ENCODE data around the gene TASP1.
"Not testable (repeated sequence)": the region's sequence is repeated elsewhere in the genome, so short reads cannot be mapped to it uniquely, and the experiment has no call there.

Gene TASP1

GRCh38 chr20:13494019-13494418 is 144.7 kb downstream of the TASP1 start:
- no peak for TF ChIP-seq CTCF (IDR thresholded peaks at IDR 0.05; ENCODE audit: borderline replicate concordance, insufficient read depth, low read depth, low read length)
- no peak overlapping the region for H3K4me3 ChIP-seq (ENCODE audit: low read depth, low read length)

- no peak for TF ChIP-seq CTCF (IDR thresholded peaks at IDR 0.05; ENCODE audit: borderline replicate concordance, insufficient read depth, low read depth, low read length)
- H3K4me3 ChIP-seq (ENCODE audit: low read depth, low read length): no peak overlapping the region
These were observed 145.6 kb downstream of the TASP1 start for GRCh38 chr20:13493143-13493542.

GRCh38 chr20:13492001-13492481 is 146.7 kb downstream of the TASP1 start:
- no peak for TF ChIP-seq CTCF (IDR thresholded peaks at IDR 0.05; ENCODE audit: borderline replicate concordance, insufficient read depth, low read depth, low read length)
- no peak overlapping the region for H3K4me3 ChIP-seq (ENCODE audit: low read depth, low read length)

GRCh38 chr20:13487202-13487601 is 151.5 kb downstream of the TASP1 start:
- H3K4me3 ChIP-seq (ENCODE audit: low read depth, low read length): no peak overlapping the region
- TF ChIP-seq CTCF (IDR thresholded peaks at IDR 0.05; ENCODE audit: borderline replicate concordance, insufficient read depth, low read depth, low read length): no peak

- no peak overlapping the region for H3K4me3 ChIP-seq (ENCODE audit: low read depth, low read length)
- TF ChIP-seq CTCF (IDR thresholded peaks at IDR 0.05; ENCODE audit: borderline replicate concordance, insufficient read depth, low read depth, low read length): no peak
These were observed 152.0 kb downstream of the TASP1 start for GRCh38 chr20:13486694-13487093.

GRCh38 chr20:13485576-13485975 is 153.2 kb downstream of the TASP1 start:
- no peak overlapping the region for H3K4me3 ChIP-seq (ENCODE audit: low read depth, low read length)
- no peak for TF ChIP-seq CTCF (IDR thresholded peaks at IDR 0.05; ENCODE audit: borderline replicate concordance, insufficient read depth, low read depth, low read length)

GRCh38 chr20:13485019-13485418 is 153.7 kb downstream of the TASP1 start:
- H3K4me3 ChIP-seq (ENCODE audit: low read depth, low read length): not testable (repeated sequence)

GRCh38 chr20:13483472-13483871 is 155.3 kb downstream of the TASP1 start:
- H3K4me3 ChIP-seq (ENCODE audit: low read depth, low read length): not testable (repeated sequence)
